Activated naive CD8-positive, alpha-beta T cell treated with anti-CD3 and anti-CD28 coated beads, Interleukin-2, amount 10 ng/mL, durations not matched to agents 7 days and 5 days (primary cell): ENCODE measurements around the gene EXOG. TPM values are rescaled to one million over a fixed set of nuclear protein-coding genes. Genes with fewer than 3 reads are reported as not detected.

Experiments used
- ATAC-seq: fragments of 150-1000 bp; cut with Tn5 transposase; one replicate; pipeline ENCODE4 v1.10.0; 2021; ENCODE audit warnings: low read depth, moderate library complexity
- POLR2A ChIA-PET: fragments of 350-600 bp; sonication (Branson Sonifier 250); formaldehyde crosslinking; loops from one replicate; lab custom pipeline; 2021; ENCODE audit warnings: antibody characterized with exemption; lab: Charles Lee
- DNase-seq: peaks from one replicate; pipeline ENCODE4 v3.0.0; 2021
- H3K27ac Mint-ChIP-seq: one replicate; pipeline ENCODE4 v1.8.0; 2022; ENCODE audit warnings: mild to moderate bottlenecking, mixed read lengths
- H3K27me3 Mint-ChIP-seq: one replicate; pipeline ENCODE4 v1.8.0; 2022; ENCODE audit warnings: mild to moderate bottlenecking, moderate library complexity, mixed read lengths
- H3K36me3 Mint-ChIP-seq: one replicate; pipeline ENCODE4 v1.8.0; 2021; ENCODE audit warnings: mild to moderate bottlenecking, mixed read lengths
- H3K4me1 Mint-ChIP-seq: one replicate; pipeline ENCODE4 v1.8.0; 2021; ENCODE audit warnings: mixed read lengths
- H3K4me3 Mint-ChIP-seq: one replicate; pipeline ENCODE4 v1.8.0; 2022; ENCODE audit warnings: mild to moderate bottlenecking, moderate library complexity, mixed read lengths
- H3K9me3 Mint-ChIP-seq: one replicate; pipeline ENCODE4 v1.8.0; 2021; ENCODE audit warnings: mixed read lengths
- total RNA-seq, 2 experiments: library from RNA; stranded (reverse); gene quantifications; one replicate each; pipeline ENCODE4 v1.2.3, GENCODE V29; 2021

The EXOG gene
- total RNA-seq, 2 experiments from 2014 or later, result 21.9 to 22.8 TPM

GRCh38 chr3:38532529-38532928 lies 36.4 kb downstream of the EXOG start:
- DNase-seq (no peak), ATAC-seq (no peak)
- Mint-ChIP-seq H3K9me3 (no peaks in the 10 kb centered on the region), H3K36me3 (peaks cover 9% of the 10 kb centered on the region), H3K4me1 (no peaks in the 10 kb centered on the region), H3K4me3 (no peak overlapping the region), H3K27ac (no peak overlapping the region), H3K27me3 (no peaks in the 10 kb centered on the region)
- POLR2A ChIA-PET, result no interaction called here

- H3K36me3 Mint-ChIP-seq, result peaks cover 6% of the 10 kb centered on the region
- POLR2A ChIA-PET, result no interaction called here
- no peaks in the 10 kb centered on the region for H3K4me1 Mint-ChIP-seq
- no peak overlapping the region for H3K4me3 Mint-ChIP-seq
- DNase-seq (no peak), ATAC-seq (no peak)
- H3K27ac Mint-ChIP-seq, result no peak overlapping the region
- H3K27me3 Mint-ChIP-seq, result no peaks in the 10 kb centered on the region
- H3K9me3 Mint-ChIP-seq, result no peaks in the 10 kb centered on the region
Observed at GRCh38 chr3:38533285-38533976, 37.3 kb downstream of the EXOG start.

- Mint-ChIP-seq H3K4me3 (no peak overlapping the region), H3K27me3 (no peaks in the 10 kb centered on the region), H3K4me1 (no peaks in the 10 kb centered on the region), H3K36me3 (peaks cover 6% of the 10 kb centered on the region), H3K9me3 (no peaks in the 10 kb centered on the region), H3K27ac (no peak overlapping the region)
- POLR2A ChIA-PET, result no interaction called here
- ATAC-seq (no peak), DNase-seq (no peak)
Observed at GRCh38 chr3:38534180-38534579, 38.0 kb downstream of the EXOG start.

GRCh38 chr3:38534604-38535003 lies 38.5 kb downstream of the EXOG start:
- Mint-ChIP-seq H3K4me1 (no peaks in the 10 kb centered on the region), H3K4me3 (no peak overlapping the region), H3K27ac (no peak overlapping the region), H3K9me3 (no peaks in the 10 kb centered on the region), H3K27me3 (no peaks in the 10 kb centered on the region), H3K36me3 (peaks cover 6% of the 10 kb centered on the region)
- POLR2A ChIA-PET, result no interaction called here
- ATAC-seq (no peak), DNase-seq (no peak)

- Mint-ChIP-seq H3K4me1 (no peaks in the 10 kb centered on the region), H3K27ac (no peak overlapping the region), H3K36me3 (peaks cover 2% of the 10 kb centered on the region), H3K4me3 (no peak overlapping the region), H3K9me3 (no peaks in the 10 kb centered on the region), H3K27me3 (no peaks in the 10 kb centered on the region)
- DNase-seq (no peak), ATAC-seq (no peak)
- POLR2A ChIA-PET, result no interaction called here
Observed at GRCh38 chr3:38536671-38537070, 40.5 kb downstream of the EXOG start.

GRCh38 chr3:38538773-38539353 lies 42.7 kb downstream of the EXOG start:
- Mint-ChIP-seq H3K4me1 (no peaks in the 10 kb centered on the region), H3K4me3 (no peak overlapping the region), H3K27me3 (no peaks in the 10 kb centered on the region), H3K9me3 (no peaks in the 10 kb centered on the region), H3K27ac (no peak overlapping the region), H3K36me3 (peaks cover 2% of the 10 kb centered on the region)
- DNase-seq (no peak), ATAC-seq (no peak)
- POLR2A ChIA-PET, result no interaction called here

- Mint-ChIP-seq H3K4me1 (no peaks in the 10 kb centered on the region), H3K4me3 (no peak overlapping the region), H3K9me3 (no peaks in the 10 kb centered on the region), H3K36me3 (no peaks in the 10 kb centered on the region), H3K27me3 (peaks cover 4% of the 10 kb centered on the region), H3K27ac (no peak overlapping the region)
- no peak for ATAC-seq
- POLR2A ChIA-PET, result no interaction called here
- DNase-seq, result no peak
Observed at GRCh38 chr3:38541806-38542205, 45.7 kb downstream of the EXOG start.

- POLR2A ChIA-PET, result no interaction called here
- no peaks in the 10 kb centered on the region for H3K36me3 Mint-ChIP-seq
- H3K9me3 Mint-ChIP-seq, result no peaks in the 10 kb centered on the region
- no peak overlapping the region for H3K27ac Mint-ChIP-seq
- ATAC-seq (no peak), DNase-seq (no peak)
- no peak overlapping the region for H3K4me3 Mint-ChIP-seq
- no peaks in the 10 kb centered on the region for H3K4me1 Mint-ChIP-seq
- H3K27me3 Mint-ChIP-seq, result peaks cover 8% of the 10 kb centered on the region
Observed at GRCh38 chr3:38542401-38543298, 46.5 kb downstream of the EXOG start.

- no peak overlapping the region for H3K4me3 Mint-ChIP-seq
- ATAC-seq (no peak), DNase-seq (no peak)
- no peaks in the 10 kb centered on the region for H3K36me3 Mint-ChIP-seq
- H3K9me3 Mint-ChIP-seq, result no peaks in the 10 kb centered on the region
- POLR2A ChIA-PET, result no interaction called here
- H3K4me1 Mint-ChIP-seq, result peaks cover 4% of the 10 kb centered on the region
- H3K27ac Mint-ChIP-seq, result no peak overlapping the region
- peaks cover 8% of the 10 kb centered on the region for H3K27me3 Mint-ChIP-seq
Observed at GRCh38 chr3:38543586-38543985, 47.4 kb downstream of the EXOG start.

GRCh38 chr3:38544926-38545325 lies 48.8 kb downstream of the EXOG start:
- no peak overlapping the region for H3K4me3 Mint-ChIP-seq
- H3K27ac Mint-ChIP-seq, result no peak overlapping the region
- no peaks in the 10 kb centered on the region for H3K9me3 Mint-ChIP-seq
- ATAC-seq (no peak), DNase-seq (no peak)
- H3K27me3 Mint-ChIP-seq, result peaks cover 8% of the 10 kb centered on the region
- POLR2A ChIA-PET, result interaction anchor here (1.5 kb wide), 1 partner anchor 19 kb away, joined by 3 read pairs; no protein-coding TSS in a partner anchor
- no peaks in the 10 kb centered on the region for H3K36me3 Mint-ChIP-seq
- peaks cover 4% of the 10 kb centered on the region for H3K4me1 Mint-ChIP-seq

GRCh38 chr3:38545550-38545949 lies 49.4 kb downstream of the EXOG start:
- Mint-ChIP-seq H3K36me3 (no peaks in the 10 kb centered on the region), H3K4me1 (peaks cover 4% of the 10 kb centered on the region), H3K27ac (no peak overlapping the region), H3K9me3 (no peaks in the 10 kb centered on the region), H3K27me3 (peaks cover 8% of the 10 kb centered on the region), H3K4me3 (no peak overlapping the region)
- POLR2A ChIA-PET, result interaction anchor here (1.5 kb wide), 1 partner anchor 20 kb away, joined by 3 read pairs; no protein-coding TSS in a partner anchor
- no peak for ATAC-seq
- no peak for DNase-seq

GRCh38 chr3:38545983-38546382 lies 49.8 kb downstream of the EXOG start:
- POLR2A ChIA-PET, result no interaction called here
- DNase-seq, result no peak
- H3K4me1 Mint-ChIP-seq, result peaks cover 4% of the 10 kb centered on the region
- no peak for ATAC-seq
- H3K27ac Mint-ChIP-seq, result no peak overlapping the region
- no peaks in the 10 kb centered on the region for H3K36me3 Mint-ChIP-seq
- H3K9me3 Mint-ChIP-seq, result no peaks in the 10 kb centered on the region
- H3K4me3 Mint-ChIP-seq, result no peak overlapping the region
- peaks cover 8% of the 10 kb centered on the region for H3K27me3 Mint-ChIP-seq

- peaks cover 4% of the 10 kb centered on the region for H3K4me1 Mint-ChIP-seq
- no peak overlapping the region for H3K27ac Mint-ChIP-seq
- H3K4me3 Mint-ChIP-seq, result no peak overlapping the region
- no peaks in the 10 kb centered on the region for H3K9me3 Mint-ChIP-seq
- POLR2A ChIA-PET, result no interaction called here
- ATAC-seq, result no peak
- H3K36me3 Mint-ChIP-seq, result no peaks in the 10 kb centered on the region
- H3K27me3 Mint-ChIP-seq, result peaks cover 10% of the 10 kb centered on the region
- no peak for DNase-seq
Observed at GRCh38 chr3:38548154-38548931, 52.2 kb downstream of the EXOG start.
